Measurements from ENCODE around the gene DGCR6. TPM values are rescaled to one million over a fixed set of nuclear protein-coding genes. Genes with fewer than 3 reads are reported as not detected.
"Not testable (repeated sequence)": the region's sequence is repeated elsewhere in the genome, so short reads cannot be mapped to it uniquely, and the experiment has no call there.

Gene DGCR6
- total RNA-seq, 1 experiment from 2014 or later: 1.7 TPM

DNA sequence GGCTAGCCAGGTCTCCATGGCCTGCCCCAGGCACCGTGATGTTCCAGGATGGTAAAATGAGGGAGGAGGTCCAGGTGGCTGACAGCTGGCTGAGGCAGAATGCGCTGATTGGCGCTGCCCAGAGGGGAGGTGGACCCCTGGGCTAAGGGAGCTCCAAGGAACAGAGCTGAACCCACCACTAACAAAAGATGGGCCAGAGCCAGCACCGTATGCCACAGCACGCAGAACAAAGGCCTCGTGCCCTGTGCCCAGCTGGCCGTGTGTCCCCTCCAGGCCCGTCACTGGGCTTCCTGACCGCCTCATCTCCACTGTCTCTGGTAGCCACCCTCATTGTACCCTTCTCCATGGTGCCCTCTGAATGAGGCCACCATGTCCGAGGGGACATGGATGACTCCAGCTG, 49.6 kb downstream of the DGCR6 start:
- H3K36me3 Mint-ChIP-seq (ENCODE audit: insufficient read depth, unreplicated experiment): no peaks in the 10 kb centered on the region
- H3K4me3 Mint-ChIP-seq (ENCODE audit: unreplicated experiment): no peak overlapping the region
- CTCF ChIA-PET: interaction anchor here (0.6 to 1.5 kb wide), 3 partner anchors 88 to 1058 kb away, joined by 3 to 4 read pairs (median 4); no protein-coding TSS in a partner anchor
- no peak overlapping the region for H3K27ac Mint-ChIP-seq (ENCODE audit: low read depth, unreplicated experiment)
- DNase-seq (ENCODE audit: unreplicated experiment): no peak
- intact Hi-C loops (cut with micrococcal nuclease): no loop called here
- peaks cover 6% of the 10 kb centered on the region for H3K4me1 Mint-ChIP-seq (ENCODE audit: insufficient read depth, unreplicated experiment)
- no peaks in the 10 kb centered on the region for H3K9me3 Mint-ChIP-seq (ENCODE audit: unreplicated experiment)
- no TSS peak for BruUV-seq (replicated peaks)
- POLR2A ChIA-PET: interaction anchor here (0.5 kb wide), 1 partner anchor 475 kb away, joined by 4 read pairs; no protein-coding TSS in a partner anchor
- peaks cover 10% of the 10 kb centered on the region for H3K27me3 Mint-ChIP-seq (ENCODE audit: insufficient read depth, unreplicated experiment)
- TF ChIP-seq, protein P1, sequence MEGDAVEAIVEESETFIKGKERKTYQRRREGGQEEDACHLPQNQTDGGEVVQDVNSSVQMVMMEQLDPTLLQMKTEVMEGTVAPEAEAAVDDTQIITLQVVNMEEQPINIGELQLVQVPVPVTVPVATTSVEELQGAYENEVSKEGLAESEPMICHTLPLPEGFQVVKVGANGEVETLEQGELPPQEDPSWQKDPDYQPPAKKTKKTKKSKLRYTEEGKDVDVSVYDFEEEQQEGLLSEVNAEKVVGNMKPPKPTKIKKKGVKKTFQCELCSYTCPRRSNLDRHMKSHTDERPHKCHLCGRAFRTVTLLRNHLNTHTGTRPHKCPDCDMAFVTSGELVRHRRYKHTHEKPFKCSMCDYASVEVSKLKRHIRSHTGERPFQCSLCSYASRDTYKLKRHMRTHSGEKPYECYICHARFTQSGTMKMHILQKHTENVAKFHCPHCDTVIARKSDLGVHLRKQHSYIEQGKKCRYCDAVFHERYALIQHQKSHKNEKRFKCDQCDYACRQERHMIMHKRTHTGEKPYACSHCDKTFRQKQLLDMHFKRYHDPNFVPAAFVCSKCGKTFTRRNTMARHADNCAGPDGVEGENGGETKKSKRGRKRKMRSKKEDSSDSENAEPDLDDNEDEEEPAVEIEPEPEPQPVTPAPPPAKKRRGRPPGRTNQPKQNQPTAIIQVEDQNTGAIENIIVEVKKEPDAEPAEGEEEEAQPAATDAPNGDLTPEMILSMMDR (IDR thresholded peaks at IDR 0.05; ENCODE audit: unreplicated experiment): no peak

DNA sequence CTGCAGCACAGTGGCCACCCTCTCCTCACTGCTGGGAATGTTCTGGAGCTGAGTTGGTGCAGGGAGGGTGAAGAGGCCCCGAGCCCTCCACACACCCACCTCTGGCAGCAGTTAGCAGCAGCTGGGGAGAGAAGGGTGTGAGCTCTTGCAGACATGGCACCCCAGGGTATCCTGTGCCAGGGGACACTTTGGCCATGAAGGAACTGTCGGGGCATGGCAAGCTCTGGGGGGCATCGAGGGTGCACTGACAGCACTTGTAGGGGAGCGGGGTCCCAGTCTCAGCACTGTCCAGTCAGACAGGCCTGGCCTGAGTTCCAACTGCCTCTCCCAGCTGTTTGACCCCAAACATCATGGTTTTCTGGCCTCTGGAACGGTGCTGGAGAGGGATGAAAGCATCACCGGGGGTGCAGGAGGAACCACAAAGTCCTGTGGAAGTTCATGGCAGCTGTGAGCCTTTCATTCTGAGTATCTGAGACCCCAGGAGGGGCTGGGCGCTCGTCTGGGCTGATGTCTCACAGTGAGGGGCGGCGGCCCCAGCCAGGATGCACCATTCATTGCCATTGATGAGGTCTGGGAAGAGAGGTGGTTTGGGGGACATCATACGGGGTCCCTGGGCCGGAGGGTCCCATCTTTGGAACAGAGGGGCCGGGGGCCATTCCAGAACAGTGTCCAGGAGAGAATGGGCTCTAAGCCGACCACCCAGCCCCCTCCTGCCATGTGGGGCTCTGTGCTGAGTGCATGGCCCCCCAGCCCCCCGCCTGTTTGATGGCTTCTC, 50.2 kb downstream of the DGCR6 start:
- H3K27me3 Mint-ChIP-seq (ENCODE audit: insufficient read depth, unreplicated experiment); H3K27ac Mint-ChIP-seq (ENCODE audit: low read depth, unreplicated experiment); H3K9me3 Mint-ChIP-seq (ENCODE audit: unreplicated experiment); BruUV-seq (replicated peaks); H3K36me3 Mint-ChIP-seq (ENCODE audit: insufficient read depth, unreplicated experiment); intact Hi-C loops (cut with micrococcal nuclease); H3K4me3 Mint-ChIP-seq (ENCODE audit: unreplicated experiment); DNase-seq (ENCODE audit: unreplicated experiment); H3K4me1 Mint-ChIP-seq (ENCODE audit: insufficient read depth, unreplicated experiment): not testable (repeated sequence)
- ChIA-PET POLR2A (interaction anchor here (0.5 kb wide), 1 partner anchor 474 kb away, joined by 4 read pairs; no protein-coding TSS in a partner anchor), CTCF (interaction anchor here (0.6 to 1.5 kb wide), 3 partner anchors 87 to 1058 kb away, joined by 3 to 4 read pairs (median 3); no protein-coding TSS in a partner anchor)

DNA sequence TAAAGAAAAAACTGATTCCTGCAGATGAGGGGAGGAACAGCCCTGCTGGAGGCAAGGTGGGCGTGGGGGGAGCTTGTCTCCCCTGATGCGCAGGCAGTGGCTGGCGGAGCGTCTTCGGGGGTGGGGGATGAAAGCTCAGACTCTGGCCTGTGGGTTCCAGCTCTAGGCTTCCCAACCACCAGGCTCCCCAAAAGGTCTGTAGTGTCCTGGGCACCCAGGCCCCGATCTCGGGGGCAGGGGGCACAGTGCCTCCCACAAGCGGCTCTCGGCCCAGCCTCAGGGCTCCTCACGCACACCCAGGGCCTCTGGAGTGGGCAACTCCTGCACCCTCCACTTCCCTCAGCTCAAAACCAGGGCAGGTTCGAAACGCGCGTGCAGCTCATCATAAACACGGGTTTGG, 50.8 kb downstream of the DGCR6 start:
- H3K4me3 Mint-ChIP-seq (ENCODE audit: unreplicated experiment); H3K27ac Mint-ChIP-seq (ENCODE audit: low read depth, unreplicated experiment); H3K36me3 Mint-ChIP-seq (ENCODE audit: insufficient read depth, unreplicated experiment); H3K4me1 Mint-ChIP-seq (ENCODE audit: insufficient read depth, unreplicated experiment); H3K9me3 Mint-ChIP-seq (ENCODE audit: unreplicated experiment); POLR2A ChIA-PET; H3K27me3 Mint-ChIP-seq (ENCODE audit: insufficient read depth, unreplicated experiment); BruUV-seq (replicated peaks); intact Hi-C loops (cut with micrococcal nuclease); DNase-seq (ENCODE audit: unreplicated experiment): not testable (repeated sequence)
- CTCF ChIA-PET: interaction anchor here (0.6 kb wide), 1 partner anchor 788 kb away, joined by 3 read pairs; no protein-coding TSS in a partner anchor

DNA sequence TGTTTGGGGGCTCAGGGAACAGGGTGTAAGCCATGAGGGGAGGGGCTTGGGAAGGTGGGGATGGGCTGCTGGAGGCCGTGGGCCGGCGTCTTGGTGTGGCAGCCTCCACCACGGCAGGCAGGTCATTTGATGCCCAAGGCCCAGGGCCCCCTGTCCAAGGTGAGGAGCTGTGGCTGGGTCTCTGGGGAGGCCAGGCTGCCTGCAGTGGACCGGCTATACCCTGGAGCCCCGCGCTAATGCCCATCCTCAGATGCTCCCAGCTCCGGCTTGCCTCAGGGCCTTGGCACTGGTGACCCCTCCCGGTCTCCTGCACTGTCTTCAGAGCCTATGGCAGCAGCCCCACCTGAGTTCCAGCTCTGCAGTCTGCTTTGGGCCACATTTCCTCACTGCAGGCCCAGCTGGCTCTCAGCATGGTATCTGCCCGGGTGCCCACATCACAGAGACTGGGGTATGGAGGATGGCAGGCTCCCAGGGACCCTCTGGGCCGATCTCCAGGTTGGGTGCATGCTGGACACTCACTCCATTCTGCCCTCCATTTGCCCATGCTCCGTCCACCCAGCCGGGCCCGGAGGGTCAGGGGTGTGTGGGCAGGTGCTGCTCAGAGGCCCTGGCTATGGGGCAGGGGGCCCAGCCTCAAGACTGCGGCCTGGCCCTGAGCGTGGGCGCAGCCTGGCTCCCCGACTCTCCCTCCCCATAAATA, 51.7 kb downstream of the DGCR6 start:
- H3K27ac Mint-ChIP-seq (ENCODE audit: low read depth, unreplicated experiment); CTCF ChIA-PET; H3K4me1 Mint-ChIP-seq (ENCODE audit: insufficient read depth, unreplicated experiment); POLR2A ChIA-PET; DNase-seq (ENCODE audit: unreplicated experiment); H3K9me3 Mint-ChIP-seq (ENCODE audit: unreplicated experiment); H3K27me3 Mint-ChIP-seq (ENCODE audit: insufficient read depth, unreplicated experiment); intact Hi-C loops (cut with micrococcal nuclease); BruUV-seq (replicated peaks); H3K36me3 Mint-ChIP-seq (ENCODE audit: insufficient read depth, unreplicated experiment); H3K4me3 Mint-ChIP-seq (ENCODE audit: unreplicated experiment): not testable (repeated sequence)

DNA sequence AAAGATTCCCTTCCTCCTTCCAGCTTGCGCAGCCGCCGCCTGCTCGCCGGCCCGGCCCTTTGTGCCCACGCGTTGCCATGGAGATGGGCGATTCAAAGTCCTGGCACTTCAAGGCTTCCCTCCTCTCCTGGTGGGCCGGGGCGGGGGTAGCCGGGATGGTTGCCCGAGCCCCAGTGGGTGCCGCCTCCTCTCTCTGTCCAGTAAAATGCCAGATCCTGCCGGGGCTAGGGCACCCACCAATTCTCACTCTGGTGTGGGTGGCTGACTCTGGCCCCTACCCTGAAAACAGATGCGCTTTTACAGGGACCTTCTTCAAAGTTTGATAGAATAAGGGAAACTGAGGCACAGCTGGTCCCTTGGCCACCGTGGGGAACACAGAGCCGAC, 52.2 kb downstream of the DGCR6 start:
- H3K27me3 Mint-ChIP-seq (ENCODE audit: insufficient read depth, unreplicated experiment); BruUV-seq (replicated peaks); H3K9me3 Mint-ChIP-seq (ENCODE audit: unreplicated experiment); H3K4me3 Mint-ChIP-seq (ENCODE audit: unreplicated experiment); DNase-seq (ENCODE audit: unreplicated experiment); H3K36me3 Mint-ChIP-seq (ENCODE audit: insufficient read depth, unreplicated experiment); intact Hi-C loops (cut with micrococcal nuclease); H3K4me1 Mint-ChIP-seq (ENCODE audit: insufficient read depth, unreplicated experiment); POLR2A ChIA-PET; CTCF ChIA-PET; H3K27ac Mint-ChIP-seq (ENCODE audit: low read depth, unreplicated experiment): not testable (repeated sequence)

DNA sequence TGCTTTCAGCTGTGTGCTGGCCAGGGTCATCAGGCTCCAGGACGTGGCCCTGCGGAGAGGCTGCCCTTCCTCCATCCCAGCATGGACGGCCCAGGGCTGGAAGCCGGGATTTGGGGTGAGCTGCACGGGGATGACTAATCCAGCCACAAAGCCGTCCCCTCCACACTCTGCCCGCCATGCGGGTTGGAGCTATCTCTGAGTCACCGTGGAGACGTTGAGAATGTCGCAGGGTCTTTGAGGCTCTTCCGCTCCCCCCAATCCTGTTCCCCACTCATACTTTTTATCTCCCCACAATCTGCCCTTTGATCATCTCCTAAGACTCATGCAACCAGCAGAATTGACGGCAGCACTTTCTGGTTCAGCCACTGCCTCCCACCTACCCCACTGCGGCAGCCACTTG, 52.6 kb downstream of the DGCR6 start:
- POLR2A ChIA-PET; H3K36me3 Mint-ChIP-seq (ENCODE audit: insufficient read depth, unreplicated experiment); DNase-seq (ENCODE audit: unreplicated experiment); intact Hi-C loops (cut with micrococcal nuclease); H3K27ac Mint-ChIP-seq (ENCODE audit: low read depth, unreplicated experiment); H3K4me1 Mint-ChIP-seq (ENCODE audit: insufficient read depth, unreplicated experiment); CTCF ChIA-PET; H3K9me3 Mint-ChIP-seq (ENCODE audit: unreplicated experiment); H3K27me3 Mint-ChIP-seq (ENCODE audit: insufficient read depth, unreplicated experiment); BruUV-seq (replicated peaks); H3K4me3 Mint-ChIP-seq (ENCODE audit: unreplicated experiment): not testable (repeated sequence)

DNA sequence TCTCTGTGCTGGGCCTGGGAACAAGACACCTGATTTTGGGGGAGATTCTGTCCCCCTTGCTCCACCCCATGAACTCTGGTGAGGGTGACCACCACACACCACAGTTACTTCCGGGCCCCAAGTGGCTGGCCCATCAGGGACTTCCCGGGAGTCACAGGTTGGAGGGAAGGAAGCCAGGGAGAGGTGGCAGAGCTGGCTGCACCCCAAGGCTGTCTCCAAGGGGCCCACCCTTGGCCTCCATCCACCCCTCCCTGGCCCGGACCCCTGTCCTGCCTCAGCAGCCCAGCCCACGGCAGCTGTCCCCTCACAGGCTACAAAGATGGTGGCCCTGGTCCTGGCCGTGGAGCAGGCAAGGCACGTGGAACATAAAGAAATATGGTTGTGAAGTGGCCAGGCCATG, 53.1 kb downstream of the DGCR6 start:
- H3K4me1 Mint-ChIP-seq (ENCODE audit: insufficient read depth, unreplicated experiment); BruUV-seq (replicated peaks); DNase-seq (ENCODE audit: unreplicated experiment); H3K4me3 Mint-ChIP-seq (ENCODE audit: unreplicated experiment); CTCF ChIA-PET; H3K27ac Mint-ChIP-seq (ENCODE audit: low read depth, unreplicated experiment); H3K9me3 Mint-ChIP-seq (ENCODE audit: unreplicated experiment); H3K36me3 Mint-ChIP-seq (ENCODE audit: insufficient read depth, unreplicated experiment); H3K27me3 Mint-ChIP-seq (ENCODE audit: insufficient read depth, unreplicated experiment); intact Hi-C loops (cut with micrococcal nuclease); POLR2A ChIA-PET: not testable (repeated sequence)

DNA sequence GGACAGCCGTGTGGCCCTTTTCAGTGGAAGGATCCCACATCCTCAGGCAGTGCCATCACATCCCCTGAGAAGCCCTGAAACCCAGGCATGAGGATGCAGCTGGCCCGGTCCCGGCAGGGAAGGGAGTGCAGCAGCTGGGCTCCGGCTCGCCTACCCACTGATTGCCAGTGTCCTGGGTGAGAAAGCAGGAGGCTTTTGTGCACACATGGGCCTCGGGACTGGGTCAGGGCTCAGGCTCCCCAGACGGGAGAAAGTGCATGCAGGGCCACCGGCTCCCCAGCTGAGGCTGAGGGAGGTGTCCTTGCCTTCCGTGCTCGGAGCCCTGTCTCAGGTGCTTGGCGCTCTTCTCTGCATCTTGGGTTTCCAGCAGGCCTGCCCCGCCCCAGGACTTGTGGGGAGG, 53.6 kb downstream of the DGCR6 start:
- not testable (repeated sequence) for H3K9me3 Mint-ChIP-seq (ENCODE audit: unreplicated experiment); BruUV-seq (replicated peaks); DNase-seq (ENCODE audit: unreplicated experiment)

More for the DNA sequence above, 53.6 kb downstream of the DGCR6 start:
- intact Hi-C loops (cut with micrococcal nuclease); CTCF ChIA-PET; H3K36me3 Mint-ChIP-seq (ENCODE audit: insufficient read depth, unreplicated experiment); POLR2A ChIA-PET; H3K27ac Mint-ChIP-seq (ENCODE audit: low read depth, unreplicated experiment); H3K4me1 Mint-ChIP-seq (ENCODE audit: insufficient read depth, unreplicated experiment); H3K27me3 Mint-ChIP-seq (ENCODE audit: insufficient read depth, unreplicated experiment); H3K4me3 Mint-ChIP-seq (ENCODE audit: unreplicated experiment): not testable (repeated sequence)

All from MCF 10A (cell line).